Subcutaneous adipose tissue (tissue), 4 donors: ENCODE measurements around the gene PTH1R. TPM values are rescaled to one million over a fixed set of nuclear protein-coding genes. Genes with fewer than 3 reads are reported as not detected.

Experiments
- CTCF ChIP-seq: fragments of 450-650 bp; IDR thresholded peaks from one replicate; pipeline ENCODE4 v1.5.1; 2016; ENCODE audit warnings: low read depth, mild to moderate bottlenecking, control low read depth, antibody characterized with exemption, moderate library complexity
- total RNA-seq, 4 donors: library from RNA; depleted of rRNA; stranded (reverse); fragments of >200 nt; gene quantifications; one replicate each; pipeline ENCODE4 v1.1.0, GENCODE V29; 2016

Gene PTH1R
- total RNA-seq, 4 donors from 2014 or later, result 14.8 to 67.8 (median 16.2) TPM

GRCh38 chr3:46861605-46862368 is 15.7 kb upstream of the PTH1R start:
- no peak for TF ChIP-seq CTCF

- TF ChIP-seq CTCF, result no peak
Observed at GRCh38 chr3:46862369-46863025, 15.0 kb upstream of the PTH1R start.

- no peak for TF ChIP-seq CTCF
Observed at GRCh38 chr3:46863261-46863782, 14.2 kb upstream of the PTH1R start, which contains the start of gene MYL3. TSS of gene MYL3 (minus strand) at chr3:46863444. CDS start at chr3:46863390, 54 bp downstream.

- no peak for TF ChIP-seq CTCF
Observed at GRCh38 chr3:46864061-46864881, 13.2 kb upstream of the PTH1R start.

- TF ChIP-seq CTCF, result no peak
Observed at GRCh38 chr3:46865031-46865507, 12.5 kb upstream of the PTH1R start.

GRCh38 chr3:46865546-46865945 is 12.0 kb upstream of the PTH1R start:
- TF ChIP-seq CTCF, result no peak
